ENCODE measurements around the gene TRAPPC10. TPM values are rescaled to one million over a fixed set of nuclear protein-coding genes. Genes with fewer than 3 reads are reported as not detected.
A peak's percentile ranks its signal among the peaks of the same experiment; 100 is the strongest.

The TRAPPC10 gene
- total and polyA plus RNA-seq, 5 experiments from 2014 or later, result 17.7 to 107 (median 33.1) TPM

GRCh38 chr21:44052830-44053226, 40.7 kb downstream of the TRAPPC10 start:
- no peak for ATAC-seq
- H3K4me1 Mint-ChIP-seq, result peaks cover 16 to 44% (median 23%) of the 10 kb centered on the region in 4 donors
- H3K4me3 Mint-ChIP-seq, result no peak overlapping the region
- H3K27ac Mint-ChIP-seq, result peak overlapping the region in 6 of 10 donors; percentile 54 to 91 (median 70)
- H3K27me3 Mint-ChIP-seq, result no peaks in the 10 kb centered on the region
- H3K36me3 Mint-ChIP-seq, result peaks cover 0 to 77% (median 11%) of the 10 kb centered on the region in 3 donors
- no peak for DNase-seq
- H3K9me3 Mint-ChIP-seq, result no peaks in the 10 kb centered on the region
- POLR2A ChIA-PET, result interaction anchor here (1.1 kb wide), 1 partner anchor 33 kb away, joined by 3 read pairs; no protein-coding TSS in a partner anchor

- ATAC-seq (no peak), DNase-seq (no peak)
- Mint-ChIP-seq H3K9me3 (no peaks in the 10 kb centered on the region), H3K27ac (peak overlapping the region in 2 of 10 donors; percentile 40 to 46), H3K36me3 (peaks cover 0 to 77% (median 12%) of the 10 kb centered on the region in 3 donors), H3K4me3 (no peak overlapping the region), H3K27me3 (no peaks in the 10 kb centered on the region), H3K4me1 (peaks cover 17 to 40% (median 21%) of the 10 kb centered on the region in 4 donors)
- POLR2A ChIA-PET, result interaction anchor here (1.1 kb wide), 1 partner anchor 33 kb away, joined by 3 read pairs; no protein-coding TSS in a partner anchor
Observed at GRCh38 chr21:44053567-44053966, 41.5 kb downstream of the TRAPPC10 start.

- DNase-seq (no peak), ATAC-seq (no peak)
- Mint-ChIP-seq H3K27ac (peak overlapping the region in 7 of 10 donors; percentile 17 to 92 (median 50)), H3K4me1 (peaks cover 11 to 33% (median 14%) of the 10 kb centered on the region in 4 donors), H3K4me3 (peak overlapping the region in 2 of 10 donors; percentile 14 to 41), H3K9me3 (no peaks in the 10 kb centered on the region), H3K27me3 (no peaks in the 10 kb centered on the region), H3K36me3 (peaks cover 0 to 80% (median 13%) of the 10 kb centered on the region in 3 donors)
- POLR2A ChIA-PET, result interaction anchor here (0.6 to 0.7 kb wide), 2 partner anchors 9 to 42 kb away, joined by 3 to 5 read pairs; no protein-coding TSS in a partner anchor
Observed at GRCh38 chr21:44054710-44055109, 42.6 kb downstream of the TRAPPC10 start.

GRCh38 chr21:44057055-44057454, 44.9 kb downstream of the TRAPPC10 start:
- Mint-ChIP-seq H3K27ac (peak overlapping the region in 9 of 10 donors; percentile 19 to 90 (median 58)), H3K4me1 (peaks cover 6 to 14% (median 10%) of the 10 kb centered on the region in 4 donors), H3K4me3 (peak overlapping the region in 1 of 10 donors; percentile 36), H3K9me3 (no peaks in the 10 kb centered on the region), H3K27me3 (no peaks in the 10 kb centered on the region), H3K36me3 (peaks cover 0 to 84% (median 15%) of the 10 kb centered on the region in 3 donors)
- no peak for ATAC-seq
- DNase-seq, result no peak
- POLR2A ChIA-PET, result interaction anchor here (0.7 to 1.2 kb wide), 3 partner anchors 8 to 38 kb away, joined by 3 read pairs; no protein-coding TSS in a partner anchor

GRCh38 chr21:44057960-44058651, 46.0 kb downstream of the TRAPPC10 start:
- Mint-ChIP-seq H3K4me1 (peaks cover 6 to 14% (median 11%) of the 10 kb centered on the region in 4 donors), H3K27me3 (no peaks in the 10 kb centered on the region), H3K4me3 (peak overlapping the region in 1 of 10 donors; percentile 22), H3K9me3 (no peaks in the 10 kb centered on the region), H3K27ac (peak overlapping the region in 9 of 10 donors; percentile 52 to 93 (median 69)), H3K36me3 (peaks cover 0 to 84% (median 15%) of the 10 kb centered on the region in 3 donors)
- no peak for ATAC-seq
- DNase-seq, result no peak
- POLR2A ChIA-PET, result interaction anchor here (0.9 to 1.5 kb wide), 2 partner anchors 25 to 45 kb away, joined by 3 to 5 read pairs; no protein-coding TSS in a partner anchor

- Mint-ChIP-seq H3K27me3 (no peaks in the 10 kb centered on the region), H3K4me3 (no peak overlapping the region), H3K4me1 (peaks cover 6 to 17% (median 13%) of the 10 kb centered on the region in 4 donors), H3K27ac (peak overlapping the region in 6 of 10 donors; percentile 52 to 93 (median 62)), H3K9me3 (no peaks in the 10 kb centered on the region), H3K36me3 (peaks cover 0 to 86% (median 15%) of the 10 kb centered on the region in 3 donors)
- DNase-seq, result no peak
- no peak for ATAC-seq
- POLR2A ChIA-PET, result interaction anchor here (0.9 to 1.5 kb wide), 2 partner anchors 25 to 45 kb away, joined by 3 to 5 read pairs; no protein-coding TSS in a partner anchor
Observed at GRCh38 chr21:44058652-44058964, 46.5 kb downstream of the TRAPPC10 start.

GRCh38 chr21:44058981-44059380, 46.9 kb downstream of the TRAPPC10 start:
- Mint-ChIP-seq H3K4me1 (peaks cover 10 to 18% (median 13%) of the 10 kb centered on the region in 4 donors), H3K9me3 (no peaks in the 10 kb centered on the region), H3K36me3 (peaks cover 0 to 86% (median 15%) of the 10 kb centered on the region in 3 donors), H3K4me3 (no peak overlapping the region), H3K27ac (peak overlapping the region in 5 of 10 donors; percentile 33 to 93 (median 57)), H3K27me3 (no peaks in the 10 kb centered on the region)
- DNase-seq (no peak), ATAC-seq (no peak)
- POLR2A ChIA-PET, result interaction anchor here (0.9 to 1.5 kb wide), 2 partner anchors 24 to 45 kb away, joined by 3 to 5 read pairs; no protein-coding TSS in a partner anchor

- Mint-ChIP-seq H3K27me3 (no peaks in the 10 kb centered on the region), H3K27ac (peak overlapping the region in 3 of 10 donors; percentile 2 to 50 (median 29)), H3K4me1 (peaks cover 12 to 21% (median 15%) of the 10 kb centered on the region in 4 donors), H3K9me3 (no peaks in the 10 kb centered on the region), H3K36me3 (peaks cover 0 to 85% (median 15%) of the 10 kb centered on the region in 3 donors), H3K4me3 (no peak overlapping the region)
- ATAC-seq, result no peak
- POLR2A ChIA-PET, result no interaction called here
- no peak for DNase-seq
Observed at GRCh38 chr21:44059710-44060109, 47.6 kb downstream of the TRAPPC10 start.

- POLR2A ChIA-PET, result interaction anchor here (1.3 to 1.9 kb wide), 3 partner anchors 21 to 49 kb away, joined by 3 to 6 read pairs (median 5); no protein-coding TSS in a partner anchor
Observed at GRCh38 chr21:44062380-44062779, 50.3 kb downstream of the TRAPPC10 start.

GRCh38 chr21:44063151-44063912, 51.2 kb downstream of the TRAPPC10 start:
- DNase-seq, result peak in 5 of 10 donors; percentile 33 to 57 (median 48)
- POLR2A ChIA-PET, result interaction anchor here (0.6 to 1.9 kb wide), 7 partner anchors 18 to 275 kb away, joined by 3 to 6 read pairs (median 5); no protein-coding TSS in a partner anchor
- Mint-ChIP-seq H3K4me3 (peak overlapping the region in 5 of 10 donors; percentile 15 to 68 (median 50)), H3K36me3 (peaks cover 0 to 83% (median 20%) of the 10 kb centered on the region in 3 donors), H3K9me3 (no peaks in the 10 kb centered on the region), H3K27me3 (no peaks in the 10 kb centered on the region), H3K4me1 (peaks cover 28 to 41% (median 40%) of the 10 kb centered on the region in 4 donors), H3K27ac (peak overlapping the region; percentile 79 to 98 (median 94))
- peak; percentile 6 to 34 for ATAC-seq

More at GRCh38 chr21:44062380-44062779, 50.3 kb downstream of the TRAPPC10 start:
- ATAC-seq (no peak), DNase-seq (no peak)
- Mint-ChIP-seq H3K4me1 (peaks cover 28 to 42% (median 36%) of the 10 kb centered on the region in 4 donors), H3K9me3 (no peaks in the 10 kb centered on the region), H3K27me3 (no peaks in the 10 kb centered on the region), H3K4me3 (no peak overlapping the region), H3K27ac (peak overlapping the region in 8 of 10 donors; percentile 53 to 98 (median 94)), H3K36me3 (peaks cover 0 to 84% (median 24%) of the 10 kb centered on the region in 3 donors)

GRCh38 chr21:44064852-44065403, 52.8 kb downstream of the TRAPPC10 start:
- peak overlapping the region; percentile 54 to 81 (median 74) for H3K4me3 Mint-ChIP-seq
- ATAC-seq, result peak in 1 of 2 donors; percentile 1
- H3K4me1 Mint-ChIP-seq, result peaks cover 26 to 47% (median 42%) of the 10 kb centered on the region in 4 donors

More at GRCh38 chr21:44064852-44065403, 52.8 kb downstream of the TRAPPC10 start:
- POLR2A ChIA-PET, result interaction anchor here (0.5 to 3.0 kb wide), 3 partner anchors 19 to 269 kb away, joined by 3 to 27 read pairs (median 6); partner anchors contain the start of gene TRAPPC10
- Mint-ChIP-seq H3K27me3 (no peaks in the 10 kb centered on the region), H3K9me3 (no peaks in the 10 kb centered on the region), H3K36me3 (peaks cover 0 to 81% (median 16%) of the 10 kb centered on the region in 3 donors), H3K27ac (peak overlapping the region; percentile 81 to 99 (median 98))
- no peak for DNase-seq

Measured in naive thymus-derived CD8-positive, alpha-beta T cell (primary cell).